GM23248 (cell line): ENCODE data around the gene RIMS4.

Experiments used
- EZH2 ChIP-seq: fragments of 200-600 bp; sonication (generic); IDR thresholded peaks from 2 replicates; pipeline ENCODE4 v1.6.1; 2018; ENCODE audit warnings: antibody characterized with exemption, mild to moderate bottlenecking; ENCODE audit not compliant: insufficient read depth, poor library complexity, severe bottlenecking
- EZH2phosphoT487 ChIP-seq: fragments of 200-600 bp; sonication (generic); IDR thresholded peaks from 2 replicates; pipeline ENCODE4 v1.6.1; 2018; ENCODE audit warnings: antibody characterized with exemption, moderate library complexity, mild to moderate bottlenecking, low read depth; ENCODE audit not compliant: insufficient read depth

- TF ChIP-seq EZH2 (no peak), EZH2phosphoT487 (no peak)
These were observed 37.1 kb downstream of the RIMS4 start for GRCh38 chr20:44773070-44773829.
